Progenitor cell of endocrine pancreas (in vitro differentiated cells): ENCODE data around the gene PAFAH2. TPM values are rescaled to one million over a fixed set of nuclear protein-coding genes. Genes with fewer than 3 reads are reported as not detected.
A peak's percentile ranks its signal among the peaks of the same experiment; 100 is the strongest.

Experiments used
- DNase-seq: peaks from one replicate; pipeline ENCODE4 v3.0.0; 2021; ENCODE audit warnings: low spot score; ENCODE audit not compliant: unreplicated experiment
- H3K27ac Mint-ChIP-seq: 2 replicates; pipeline ENCODE4 v1.8.0; 2021; ENCODE audit warnings: mild to moderate bottlenecking, moderate library complexity, mixed read lengths
- H3K27me3 Mint-ChIP-seq: 2 replicates; pipeline ENCODE4 v1.8.0; 2021; ENCODE audit warnings: mixed read lengths
- H3K36me3 Mint-ChIP-seq: 2 replicates; pipeline ENCODE4 v1.8.0; 2022; ENCODE audit warnings: mixed read lengths; ENCODE audit not compliant: insufficient read depth
- H3K4me1 Mint-ChIP-seq: 2 replicates; pipeline ENCODE4 v1.8.0; 2021; ENCODE audit warnings: low read depth, mixed read lengths
- H3K4me3 Mint-ChIP-seq: 2 replicates; pipeline ENCODE4 v1.8.0; 2021; ENCODE audit warnings: low read depth, mild to moderate bottlenecking, moderate library complexity, mixed read lengths
- H3K9me3 Mint-ChIP-seq: 2 replicates; pipeline ENCODE4 v1.8.0; 2021; ENCODE audit warnings: low read depth, mixed read lengths
- total RNA-seq: library from RNA; stranded (reverse); gene quantifications from 2 replicates; pipeline ENCODE4 v1.2.1, GENCODE V29; 2021
- TF ChIP-seq, protein P1 (sequence below): fragments of 200-600 bp; sonication (generic); IDR thresholded peaks from one replicate; pipeline ENCODE4 v1.5.0; 2021; ENCODE audit warnings: antibody characterized with exemption, mild to moderate bottlenecking; ENCODE audit not compliant: unreplicated experiment

The PAFAH2 gene
- total RNA-seq, 1 donor from 2014 or later: 12.8 TPM

DNA sequence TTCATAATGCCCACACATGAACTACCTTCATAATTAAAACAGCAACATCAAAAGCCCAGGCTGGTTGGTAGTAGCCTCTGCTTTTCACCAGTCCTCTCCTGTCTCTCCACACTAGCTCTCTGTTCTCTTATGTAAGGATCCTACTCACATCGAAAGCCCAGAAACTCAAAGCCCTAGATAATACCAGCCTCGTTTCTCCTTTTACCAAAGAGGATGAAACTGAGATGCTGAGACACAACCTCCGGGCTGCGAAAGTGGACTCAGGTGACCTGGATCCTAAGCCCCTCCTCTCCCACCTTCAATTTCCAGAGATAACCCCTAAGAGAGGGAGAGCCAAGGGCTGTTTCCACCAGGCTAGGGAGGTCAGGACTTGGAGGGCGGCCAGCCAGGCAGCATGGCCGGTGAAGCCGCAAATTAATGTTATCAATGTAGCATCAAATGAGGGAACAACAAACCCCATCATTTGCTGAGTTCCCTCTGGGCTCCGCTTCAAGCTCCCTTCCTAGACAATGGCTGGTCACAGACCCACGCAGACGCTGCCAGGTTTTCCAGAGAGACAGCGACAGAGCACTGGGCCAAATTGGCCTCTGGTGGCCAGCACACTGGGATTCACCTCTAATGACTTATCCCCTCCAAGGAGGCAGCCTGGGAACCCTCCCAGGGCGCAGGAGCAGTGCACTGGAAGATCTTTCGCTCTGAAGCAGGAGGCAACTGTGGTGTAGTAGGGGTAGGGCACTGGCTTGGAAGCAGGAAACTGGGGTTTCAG lies 70.9 kb downstream of the PAFAH2 start:
- H3K27ac Mint-ChIP-seq: peak overlapping the region; percentile 73
- H3K27me3 Mint-ChIP-seq: peaks cover 45% of the 10 kb centered on the region
- TF ChIP-seq, protein P1, sequence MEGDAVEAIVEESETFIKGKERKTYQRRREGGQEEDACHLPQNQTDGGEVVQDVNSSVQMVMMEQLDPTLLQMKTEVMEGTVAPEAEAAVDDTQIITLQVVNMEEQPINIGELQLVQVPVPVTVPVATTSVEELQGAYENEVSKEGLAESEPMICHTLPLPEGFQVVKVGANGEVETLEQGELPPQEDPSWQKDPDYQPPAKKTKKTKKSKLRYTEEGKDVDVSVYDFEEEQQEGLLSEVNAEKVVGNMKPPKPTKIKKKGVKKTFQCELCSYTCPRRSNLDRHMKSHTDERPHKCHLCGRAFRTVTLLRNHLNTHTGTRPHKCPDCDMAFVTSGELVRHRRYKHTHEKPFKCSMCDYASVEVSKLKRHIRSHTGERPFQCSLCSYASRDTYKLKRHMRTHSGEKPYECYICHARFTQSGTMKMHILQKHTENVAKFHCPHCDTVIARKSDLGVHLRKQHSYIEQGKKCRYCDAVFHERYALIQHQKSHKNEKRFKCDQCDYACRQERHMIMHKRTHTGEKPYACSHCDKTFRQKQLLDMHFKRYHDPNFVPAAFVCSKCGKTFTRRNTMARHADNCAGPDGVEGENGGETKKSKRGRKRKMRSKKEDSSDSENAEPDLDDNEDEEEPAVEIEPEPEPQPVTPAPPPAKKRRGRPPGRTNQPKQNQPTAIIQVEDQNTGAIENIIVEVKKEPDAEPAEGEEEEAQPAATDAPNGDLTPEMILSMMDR: no peak
- peaks cover 6% of the 10 kb centered on the region for H3K4me1 Mint-ChIP-seq
- H3K9me3 Mint-ChIP-seq: no peaks in the 10 kb centered on the region
- H3K4me3 Mint-ChIP-seq: no peak overlapping the region
- no peak for DNase-seq
- no peaks in the 10 kb centered on the region for H3K36me3 Mint-ChIP-seq

DNA sequence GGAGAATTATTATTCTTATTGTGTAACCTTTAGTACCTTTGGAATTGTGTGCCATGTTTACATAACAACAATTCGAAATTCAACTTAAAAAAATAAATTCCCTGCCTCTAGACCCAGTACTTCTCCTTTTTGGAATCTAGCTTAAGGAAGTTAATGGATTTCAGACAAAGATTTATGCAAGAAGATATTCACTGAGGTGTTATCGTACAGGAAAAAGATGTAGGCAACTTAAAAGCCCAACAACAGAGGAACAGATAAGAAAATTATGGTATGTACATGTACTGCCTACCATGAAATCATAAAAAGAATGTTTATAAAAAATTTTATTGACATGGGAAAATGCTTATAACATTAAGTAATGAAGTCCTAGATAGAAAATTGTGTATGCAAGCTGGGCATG lies 73.4 kb downstream of the PAFAH2 start:
- no peak overlapping the region for H3K27ac Mint-ChIP-seq

DNA sequence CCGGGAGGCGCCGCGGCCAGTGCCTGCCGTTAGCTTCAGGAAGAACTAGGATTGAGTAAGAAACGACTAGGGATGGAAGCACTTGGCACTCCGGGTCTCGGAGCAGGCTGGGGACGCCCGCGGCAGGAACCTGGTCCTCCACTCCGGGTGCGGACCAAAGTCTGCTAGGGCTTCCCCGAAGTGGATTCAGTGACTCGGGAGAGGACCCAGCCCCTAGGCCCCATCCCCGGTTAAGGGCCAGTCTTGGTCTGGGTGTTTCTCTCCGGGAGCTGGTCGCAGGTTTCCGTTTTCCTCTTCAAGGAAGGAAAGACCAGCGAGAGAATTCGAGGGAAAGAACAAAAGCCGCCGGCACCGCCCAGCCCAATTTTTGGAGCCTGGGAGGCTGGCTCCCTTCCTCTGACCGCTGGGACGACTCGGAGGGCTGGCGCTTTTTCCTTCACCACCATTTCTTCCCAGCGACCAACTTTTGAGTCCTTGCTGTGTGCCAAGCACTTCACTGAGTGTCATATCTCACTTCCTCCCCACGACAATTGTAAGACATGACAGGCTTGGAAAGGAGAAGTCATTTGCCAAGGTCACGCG lies 74.8 kb downstream of the PAFAH2 start:
- no peaks in the 10 kb centered on the region for H3K9me3 Mint-ChIP-seq
- H3K27me3 Mint-ChIP-seq: peaks cover 44% of the 10 kb centered on the region
- H3K4me1 Mint-ChIP-seq: peaks cover 7% of the 10 kb centered on the region
- DNase-seq: peak; percentile 11
- peak overlapping the region; percentile 52 for H3K27ac Mint-ChIP-seq
- no peaks in the 10 kb centered on the region for H3K36me3 Mint-ChIP-seq
- peak overlapping the region; percentile 62 for H3K4me3 Mint-ChIP-seq
- TF ChIP-seq, protein P1: no peak

More for the DNA sequence above, 73.4 kb downstream of the PAFAH2 start:
- H3K36me3 Mint-ChIP-seq: no peaks in the 10 kb centered on the region
- no peak for DNase-seq
- H3K9me3 Mint-ChIP-seq: no peaks in the 10 kb centered on the region
- TF ChIP-seq, protein P1: no peak
- H3K4me1 Mint-ChIP-seq: peaks cover 6% of the 10 kb centered on the region
- peaks cover 44% of the 10 kb centered on the region for H3K27me3 Mint-ChIP-seq
- no peak overlapping the region for H3K4me3 Mint-ChIP-seq

DNA sequence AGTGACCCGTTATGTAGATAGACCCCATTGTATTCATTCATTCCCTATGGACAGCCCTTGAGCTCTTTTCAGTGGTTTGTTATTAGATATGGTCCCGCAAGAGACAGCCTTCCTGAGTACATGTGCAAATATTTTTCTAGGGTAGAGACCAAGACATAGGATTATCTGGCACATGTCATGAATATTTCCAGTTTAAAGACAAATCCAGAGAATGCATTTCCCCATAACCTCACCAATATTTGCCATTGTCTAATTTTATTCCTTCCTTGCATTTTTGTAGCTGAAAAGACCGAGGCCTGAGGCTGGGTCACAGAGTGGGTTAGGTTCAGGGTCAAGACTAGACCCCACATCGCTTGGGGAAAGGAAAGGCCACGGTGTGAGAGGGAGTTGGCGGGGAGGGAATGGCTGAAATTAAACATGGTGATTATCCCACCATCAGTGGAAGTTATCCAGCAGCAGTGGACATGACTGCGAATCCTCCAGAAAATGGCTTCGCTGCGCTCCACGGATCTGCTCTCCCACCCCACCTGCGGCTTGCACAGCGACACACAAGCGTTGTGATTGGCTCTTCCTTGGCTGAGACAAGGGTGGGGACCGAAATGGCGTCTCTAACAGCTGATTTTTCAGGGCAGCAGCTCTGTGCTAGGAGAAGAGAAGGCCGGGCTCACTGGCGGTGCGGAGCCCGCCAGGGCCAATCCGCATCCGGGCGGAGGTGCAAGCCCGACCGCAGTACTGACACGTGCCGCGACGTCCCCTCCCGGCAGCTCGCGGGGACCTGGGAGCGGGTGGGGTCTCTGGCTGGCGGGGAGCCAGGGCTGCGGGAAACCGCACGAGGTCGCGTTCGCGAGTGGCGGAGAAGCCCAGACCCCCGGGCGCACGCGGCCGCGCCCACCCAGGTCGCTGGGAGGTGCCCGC lies 75.5 kb downstream of the PAFAH2 start:
- Mint-ChIP-seq H3K27ac (peak overlapping the region; percentile 64), H3K4me1 (peaks cover 10% of the 10 kb centered on the region), H3K4me3 (peak overlapping the region; percentile 74), H3K36me3 (no peaks in the 10 kb centered on the region), H3K27me3 (peaks cover 44% of the 10 kb centered on the region), H3K9me3 (no peaks in the 10 kb centered on the region)
- TF ChIP-seq, protein P1: no peak
- no peak for DNase-seq

DNA sequence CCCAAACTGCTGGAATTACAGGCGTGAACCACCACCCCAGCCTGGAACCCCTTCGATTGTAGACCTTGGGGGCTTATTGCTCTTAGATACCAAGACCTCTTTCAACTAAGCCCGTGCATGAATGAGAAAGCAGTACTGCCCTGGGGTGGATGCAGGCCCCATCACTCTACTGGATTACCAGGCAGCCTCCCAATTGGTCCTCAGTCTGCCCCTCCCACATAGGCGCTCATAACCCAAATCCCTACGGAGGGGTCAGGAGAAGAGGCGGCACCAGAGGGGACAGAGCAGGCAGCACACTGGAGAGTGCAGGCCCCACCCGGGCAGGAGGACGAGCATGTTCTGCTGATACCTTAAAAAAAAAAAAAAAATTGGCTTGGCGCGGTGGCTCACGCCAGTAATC lies 79.2 kb downstream of the PAFAH2 start:
- Mint-ChIP-seq H3K27ac (no peak overlapping the region), H3K4me1 (peaks cover 8% of the 10 kb centered on the region), H3K9me3 (no peaks in the 10 kb centered on the region), H3K27me3 (peaks cover 22% of the 10 kb centered on the region), H3K4me3 (no peak overlapping the region), H3K36me3 (no peaks in the 10 kb centered on the region)
- TF ChIP-seq, protein P1: no peak
- no peak for DNase-seq
